ENCODE data around the gene VAMP1. TPM values are rescaled to one million over a fixed set of nuclear protein-coding genes. Genes with fewer than 3 reads are reported as not detected.

VAMP1 gene
- total RNA-seq, 6 experiments from 2014 or later, result 3.5 to 6.5 (median 6.0) TPM

DNA sequence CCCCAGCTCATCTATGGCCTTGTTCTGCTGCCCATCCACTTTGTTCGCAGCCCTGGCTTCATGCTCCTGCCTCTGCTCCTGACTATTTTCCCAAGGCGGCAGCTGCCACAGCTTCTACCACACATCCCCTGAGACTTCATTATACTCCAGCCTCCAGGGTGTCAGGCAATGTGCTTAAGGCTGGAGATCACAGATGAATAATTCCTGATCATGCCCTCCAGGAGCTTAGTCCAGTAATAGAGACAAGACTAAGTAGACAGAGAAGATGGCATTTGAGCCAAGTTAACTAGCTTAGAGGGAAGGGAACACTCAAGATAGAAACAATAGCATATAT is 11.5 kb downstream of the VAMP1 start:
- DNase-seq (no peak), ATAC-seq (no peak)
- no peak overlapping the region for H3K4me3 ChIP-seq
- no peaks in the 10 kb centered on the region for H3K27me3 ChIP-seq
- H3K4me1 ChIP-seq, result no peaks in the 10 kb centered on the region
- WGBS (ENCODE audit: insufficient coverage, low coverage, low lambda C conversion rate, missing lambda C conversion rate), result 100% methylated on average over 2 of the region's 2 CpGs
- no peaks in the 10 kb centered on the region for H3K9me3 ChIP-seq
- no peak overlapping the region for H3K27ac ChIP-seq
- intact Hi-C loops (cut with DNase I), result loop anchor here in 1 of 2 donors (10.0 kb wide), 1 partner anchor 134 kb away; no protein-coding TSS in a partner anchor
- peaks cover 0 to 87% (median 30%) of the 10 kb centered on the region in 4 donors for H3K36me3 ChIP-seq
- TF ChIP-seq, protein P1, sequence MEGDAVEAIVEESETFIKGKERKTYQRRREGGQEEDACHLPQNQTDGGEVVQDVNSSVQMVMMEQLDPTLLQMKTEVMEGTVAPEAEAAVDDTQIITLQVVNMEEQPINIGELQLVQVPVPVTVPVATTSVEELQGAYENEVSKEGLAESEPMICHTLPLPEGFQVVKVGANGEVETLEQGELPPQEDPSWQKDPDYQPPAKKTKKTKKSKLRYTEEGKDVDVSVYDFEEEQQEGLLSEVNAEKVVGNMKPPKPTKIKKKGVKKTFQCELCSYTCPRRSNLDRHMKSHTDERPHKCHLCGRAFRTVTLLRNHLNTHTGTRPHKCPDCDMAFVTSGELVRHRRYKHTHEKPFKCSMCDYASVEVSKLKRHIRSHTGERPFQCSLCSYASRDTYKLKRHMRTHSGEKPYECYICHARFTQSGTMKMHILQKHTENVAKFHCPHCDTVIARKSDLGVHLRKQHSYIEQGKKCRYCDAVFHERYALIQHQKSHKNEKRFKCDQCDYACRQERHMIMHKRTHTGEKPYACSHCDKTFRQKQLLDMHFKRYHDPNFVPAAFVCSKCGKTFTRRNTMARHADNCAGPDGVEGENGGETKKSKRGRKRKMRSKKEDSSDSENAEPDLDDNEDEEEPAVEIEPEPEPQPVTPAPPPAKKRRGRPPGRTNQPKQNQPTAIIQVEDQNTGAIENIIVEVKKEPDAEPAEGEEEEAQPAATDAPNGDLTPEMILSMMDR (IDR thresholded peaks at IDR 0.05), result no peak
- TF ChIP-seq POLR2A (IDR thresholded peaks at IDR 0.05), result no peak

DNA sequence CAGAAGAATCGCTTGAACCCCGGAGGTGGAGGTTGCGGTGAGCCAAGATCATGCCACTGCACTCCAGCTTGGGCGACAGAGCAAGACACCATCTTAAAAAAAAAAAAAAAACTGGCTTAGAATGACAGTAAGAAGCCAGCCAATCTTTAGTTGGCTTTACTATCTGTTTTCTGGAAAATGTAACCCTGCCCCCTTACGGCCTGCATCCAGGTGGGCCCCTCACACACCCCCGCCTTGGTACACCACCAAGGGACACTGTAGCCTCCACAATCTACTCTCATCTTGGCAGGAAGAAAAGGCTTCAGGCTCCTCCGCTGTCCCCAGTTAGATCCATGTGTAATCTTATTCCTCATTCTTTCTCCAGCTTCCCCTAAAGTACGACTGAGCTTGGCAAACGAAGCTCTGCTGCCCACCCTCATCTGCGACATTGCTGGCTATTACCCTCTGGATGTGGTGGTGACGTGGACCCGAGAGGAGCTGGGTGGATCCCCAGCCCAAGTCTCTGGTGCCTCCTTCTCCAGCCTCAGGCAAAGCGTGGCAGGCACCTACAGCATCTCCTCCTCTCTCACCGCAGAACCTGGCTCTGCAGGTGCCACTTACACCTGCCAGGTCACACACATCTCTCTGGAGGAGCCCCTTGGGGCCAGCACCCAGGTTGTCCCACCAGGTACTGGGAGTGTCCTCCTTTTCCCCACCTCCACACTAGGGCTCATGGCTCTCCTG is 12.0 kb downstream of the VAMP1 start:
- 89% methylated on average over 11 of the region's 14 CpGs for WGBS (ENCODE audit: insufficient coverage, low coverage, low lambda C conversion rate, missing lambda C conversion rate)

GRCh38 chr12:6457220-6457945 is 13.1 kb downstream of the VAMP1 start:
- H3K27me3 ChIP-seq, result no peaks in the 10 kb centered on the region
- intact Hi-C loops (cut with DNase I), result loop anchor here in 1 of 2 donors (10.0 kb wide), 1 partner anchor 133 kb away; no protein-coding TSS in a partner anchor
- peak in 1 of 3 donors; percentile 45 for DNase-seq
- no peak for TF ChIP-seq POLR2A (IDR thresholded peaks at IDR 0.05)
- TF ChIP-seq, protein P1 (IDR thresholded peaks at IDR 0.05), result no peak
- peaks cover 0 to 8% (median 3%) of the 10 kb centered on the region in 4 donors for H3K4me1 ChIP-seq
- H3K27ac ChIP-seq, result no peak overlapping the region
- H3K4me3 ChIP-seq, result no peak overlapping the region
- ATAC-seq, result peak in 1 of 4 donors; percentile 10
- WGBS (ENCODE audit: insufficient coverage, low coverage, low lambda C conversion rate, missing lambda C conversion rate), result no CpG with 5 or more reads among the region's 12 CpGs
- no peaks in the 10 kb centered on the region for H3K9me3 ChIP-seq
- H3K36me3 ChIP-seq, result peaks cover 0 to 80% (median 19%) of the 10 kb centered on the region in 4 donors

More for the DNA sequence above, 12.0 kb downstream of the VAMP1 start:
- H3K36me3 ChIP-seq, result peaks cover 0 to 87% (median 26%) of the 10 kb centered on the region in 4 donors
- H3K27me3 ChIP-seq, result no peaks in the 10 kb centered on the region
- DNase-seq (peak in 1 of 3 donors; percentile 48), ATAC-seq (peak in 1 of 4 donors; percentile 8)
- H3K4me1 ChIP-seq, result no peaks in the 10 kb centered on the region
- H3K27ac ChIP-seq, result no peak overlapping the region
- TF ChIP-seq, protein P1 (IDR thresholded peaks at IDR 0.05), result no peak
- TF ChIP-seq POLR2A (IDR thresholded peaks at IDR 0.05), result no peak
- no peaks in the 10 kb centered on the region for H3K9me3 ChIP-seq
- H3K4me3 ChIP-seq, result no peak overlapping the region
- intact Hi-C loops (cut with DNase I), result loop anchor here in 1 of 2 donors (10.0 kb wide), 1 partner anchor 134 kb away; no protein-coding TSS in a partner anchor

DNA sequence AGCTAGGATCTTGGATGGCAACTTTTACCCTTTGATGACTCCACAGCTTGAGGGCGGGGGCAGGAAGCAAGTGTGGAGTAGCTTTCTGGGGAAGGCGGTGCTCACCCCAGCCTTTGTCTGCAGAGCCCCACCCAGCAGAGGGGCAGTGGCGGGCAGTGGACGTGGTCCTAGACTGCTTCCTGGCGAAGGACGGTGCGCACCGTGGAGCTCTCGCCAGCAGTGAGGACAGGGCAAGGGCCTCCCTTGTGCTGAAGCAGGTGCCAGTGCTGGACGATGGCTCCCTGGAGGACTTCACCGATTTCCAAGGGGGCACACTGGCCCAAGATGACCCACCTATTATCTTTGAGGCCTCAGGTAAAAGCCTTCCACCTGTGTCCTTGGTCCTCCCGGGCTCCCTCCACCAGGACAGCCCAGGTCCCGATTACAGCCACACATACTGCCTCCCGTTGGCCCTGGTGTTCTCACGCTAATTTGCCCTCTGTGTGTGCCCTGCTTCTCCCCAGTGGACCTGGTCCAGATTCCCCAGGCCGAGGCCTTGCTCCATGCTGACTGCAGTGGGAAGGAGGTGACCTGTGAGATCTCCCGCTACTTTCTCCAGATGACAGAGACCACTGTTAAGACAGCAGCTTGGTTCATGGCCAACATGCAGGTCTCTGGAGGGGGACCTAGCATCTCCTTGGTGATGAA is 17.4 kb downstream of the VAMP1 start:
- intact Hi-C loops (cut with DNase I), result loop anchor here in 1 of 2 donors (10.0 kb wide), 1 partner anchor 128 kb away; no protein-coding TSS in a partner anchor
- peaks cover 0 to 13% (median 6%) of the 10 kb centered on the region in 4 donors for H3K4me1 ChIP-seq
- peaks cover 0 to 39% (median 0%) of the 10 kb centered on the region in 4 donors for H3K36me3 ChIP-seq
- 63% methylated on average over 4 of the region's 17 CpGs for WGBS (ENCODE audit: insufficient coverage, low coverage, low lambda C conversion rate, missing lambda C conversion rate)
- peak overlapping the region; percentile 79 to 92 (median 80) for H3K4me3 ChIP-seq
- ATAC-seq (peak in 3 of 4 donors; percentile 1 to 8 (median 3)), DNase-seq (peak in 1 of 3 donors; percentile 57)
- H3K27ac ChIP-seq, result peak overlapping the region; percentile 94 to 96 (median 96)
- no peak for TF ChIP-seq POLR2A (IDR thresholded peaks at IDR 0.05)
- H3K27me3 ChIP-seq, result no peaks in the 10 kb centered on the region
- H3K9me3 ChIP-seq, result no peaks in the 10 kb centered on the region
